ENCODE measurements around the gene PPP1R26. TPM values are rescaled to one million over a fixed set of nuclear protein-coding genes. Genes with fewer than 3 reads are reported as not detected.

PPP1R26 gene
- total RNA-seq, 4 donors from 2014 or later: 21.5 to 26.5 (median 25.0) TPM

DNA sequence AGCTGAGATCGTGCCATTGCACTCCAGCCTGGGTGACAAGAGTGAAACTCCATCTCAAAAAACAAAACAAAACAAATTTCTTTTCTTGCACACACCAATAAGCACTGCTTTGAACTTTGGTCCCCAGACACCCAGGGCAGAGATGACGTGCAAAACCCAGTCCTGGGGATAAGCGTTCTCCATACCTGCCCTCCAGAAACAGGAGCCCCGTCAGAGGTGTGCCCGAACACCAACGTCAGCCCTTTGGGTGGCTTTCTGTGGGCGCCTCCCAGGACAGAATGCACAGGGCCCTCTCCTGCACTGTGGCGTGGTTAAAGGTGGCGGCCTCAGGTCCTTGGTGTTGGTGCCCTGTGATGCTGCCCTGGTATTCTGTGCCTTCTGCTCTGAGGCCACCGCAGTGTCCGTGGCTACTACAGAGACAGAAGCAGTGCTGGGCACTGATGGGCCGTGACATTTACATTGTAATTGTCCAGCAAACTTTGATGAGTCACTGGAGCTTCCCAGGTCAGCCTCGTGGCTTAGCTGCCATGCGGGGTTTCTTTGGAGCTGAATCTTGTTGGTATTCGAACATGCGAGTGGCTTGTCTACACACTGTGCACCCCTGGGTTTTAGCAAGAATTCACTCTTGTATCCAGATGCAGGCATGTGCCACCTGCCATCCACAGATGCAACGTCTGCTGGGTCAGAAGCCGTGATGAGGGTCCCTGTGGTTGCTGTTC, 9.8 kb downstream of the PPP1R26 start:
- WGBS, 2 donors (ENCODE audit: low coverage in 1 of 2): 94 to 100% methylated on average over 5 to 18 of the region's 18 CpGs
- Histone ChIP-seq H3K27ac (no peak overlapping the region), H3K4me3 (no peak overlapping the region), H3K27me3 (no peaks in the 10 kb centered on the region), H3K9me3 (no peaks in the 10 kb centered on the region), H3K36me3 (peaks cover 0 to 36% (median 7%) of the 10 kb centered on the region in 4 donors), H3K4me1 (no peaks in the 10 kb centered on the region)
- no peak for DNase-seq
- TF ChIP-seq POLR2A (IDR thresholded peaks at IDR 0.05) (no peak), EP300 (IDR thresholded peaks at IDR 0.05; ENCODE audit: low read depth) (no peak)
- in situ Hi-C loops (cut with MboI; ENCODE audit: low pct_ligation_motif_present in 1 of 4, low pct_unique_long_range_greater_than_20kb in 1 of 4, low sequenced_read_pairs in 3 of 4) (no loop called here), intact Hi-C loops (cut with DNase I; ENCODE audit: low total_unique reads) (no loop called here)

DNA sequence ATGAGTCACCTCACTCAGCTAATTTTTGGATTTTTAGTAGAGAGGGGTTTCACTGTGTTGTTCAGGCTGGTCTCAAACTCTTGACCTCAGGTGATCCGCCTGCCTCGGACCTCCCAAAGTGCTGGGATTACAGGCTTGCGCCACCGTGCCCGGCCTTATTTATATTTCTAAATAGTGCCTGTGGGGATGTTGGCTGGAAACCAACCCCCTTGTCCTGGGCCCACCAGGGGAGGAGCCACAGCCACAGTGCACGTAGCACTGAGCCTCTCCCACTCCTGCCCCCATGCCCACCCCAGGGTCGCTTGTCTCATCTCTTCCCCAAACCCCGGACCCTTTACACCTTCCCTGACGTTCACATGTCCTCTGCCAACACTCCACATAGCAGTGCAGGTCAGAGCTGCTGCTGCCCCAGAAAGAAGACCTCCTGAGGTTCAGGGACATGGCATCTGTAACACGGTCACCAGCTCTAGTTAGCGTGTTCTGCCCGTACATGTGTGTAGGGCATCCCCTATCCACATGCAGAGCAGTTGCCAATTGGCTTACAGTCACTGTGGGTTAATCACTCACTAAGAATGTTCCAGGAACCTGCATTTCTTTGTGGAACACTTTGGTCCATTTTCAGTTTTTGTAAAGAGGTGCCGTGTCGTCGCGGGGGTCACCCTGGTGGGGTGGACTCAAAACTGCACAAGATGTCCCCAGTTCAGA, 10.7 kb downstream of the PPP1R26 start:
- Histone ChIP-seq H3K4me3 (no peak overlapping the region), H3K27ac (no peak overlapping the region), H3K27me3 (no peaks in the 10 kb centered on the region), H3K36me3 (peaks cover 0 to 27% (median 5%) of the 10 kb centered on the region in 4 donors), H3K4me1 (no peaks in the 10 kb centered on the region), H3K9me3 (no peaks in the 10 kb centered on the region)
- in situ Hi-C loops (cut with MboI; ENCODE audit: low pct_ligation_motif_present in 1 of 4, low pct_unique_long_range_greater_than_20kb in 1 of 4, low sequenced_read_pairs in 3 of 4): no loop called here
- intact Hi-C loops (cut with DNase I; ENCODE audit: low total_unique reads): no loop called here
- DNase-seq: no peak
- 84 to 91% methylated on average over 6 to 16 of the region's 16 CpGs for WGBS, 2 donors (ENCODE audit: low coverage in 1 of 2)
- TF ChIP-seq, protein P1, sequence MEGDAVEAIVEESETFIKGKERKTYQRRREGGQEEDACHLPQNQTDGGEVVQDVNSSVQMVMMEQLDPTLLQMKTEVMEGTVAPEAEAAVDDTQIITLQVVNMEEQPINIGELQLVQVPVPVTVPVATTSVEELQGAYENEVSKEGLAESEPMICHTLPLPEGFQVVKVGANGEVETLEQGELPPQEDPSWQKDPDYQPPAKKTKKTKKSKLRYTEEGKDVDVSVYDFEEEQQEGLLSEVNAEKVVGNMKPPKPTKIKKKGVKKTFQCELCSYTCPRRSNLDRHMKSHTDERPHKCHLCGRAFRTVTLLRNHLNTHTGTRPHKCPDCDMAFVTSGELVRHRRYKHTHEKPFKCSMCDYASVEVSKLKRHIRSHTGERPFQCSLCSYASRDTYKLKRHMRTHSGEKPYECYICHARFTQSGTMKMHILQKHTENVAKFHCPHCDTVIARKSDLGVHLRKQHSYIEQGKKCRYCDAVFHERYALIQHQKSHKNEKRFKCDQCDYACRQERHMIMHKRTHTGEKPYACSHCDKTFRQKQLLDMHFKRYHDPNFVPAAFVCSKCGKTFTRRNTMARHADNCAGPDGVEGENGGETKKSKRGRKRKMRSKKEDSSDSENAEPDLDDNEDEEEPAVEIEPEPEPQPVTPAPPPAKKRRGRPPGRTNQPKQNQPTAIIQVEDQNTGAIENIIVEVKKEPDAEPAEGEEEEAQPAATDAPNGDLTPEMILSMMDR (IDR thresholded peaks at IDR 0.05): no peak
- TF ChIP-seq POLR2AphosphoS5 (IDR thresholded peaks at IDR 0.05) (no peak), EP300 (IDR thresholded peaks at IDR 0.05; ENCODE audit: low read depth) (no peak), POLR2A (IDR thresholded peaks at IDR 0.05) (no peak)

DNA sequence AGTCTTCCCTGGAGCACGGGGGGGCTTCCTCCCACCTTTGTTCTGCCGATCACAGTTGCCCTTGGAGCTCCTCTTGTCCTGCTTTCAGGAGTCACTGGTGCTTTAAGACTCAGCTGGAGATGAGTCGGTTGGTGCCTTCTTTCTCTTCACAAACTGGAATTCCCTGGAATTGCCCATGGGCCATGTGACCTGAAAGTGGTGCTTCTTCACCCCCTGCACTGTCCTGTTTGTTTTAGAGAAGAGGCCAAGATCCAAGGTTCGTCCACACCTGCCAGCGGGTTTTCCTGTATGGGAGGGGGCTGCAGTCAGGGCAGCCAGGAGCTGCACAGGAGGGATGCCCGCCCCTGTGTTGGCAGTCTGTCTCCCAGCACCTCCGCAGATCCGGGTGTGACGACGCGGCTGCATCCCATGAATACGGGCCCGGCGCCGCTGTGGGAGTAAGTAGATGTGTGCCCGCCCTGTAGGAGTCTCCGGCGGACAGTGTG, 11.4 kb downstream of the PPP1R26 start:
- Histone ChIP-seq H3K36me3 (peaks cover 0 to 20% (median 2%) of the 10 kb centered on the region in 4 donors), H3K9me3 (no peaks in the 10 kb centered on the region), H3K4me1 (no peaks in the 10 kb centered on the region), H3K27ac (no peak overlapping the region), H3K27me3 (no peaks in the 10 kb centered on the region), H3K4me3 (no peak overlapping the region)
- in situ Hi-C loops (cut with MboI; ENCODE audit: low pct_ligation_motif_present in 1 of 4, low pct_unique_long_range_greater_than_20kb in 1 of 4, low sequenced_read_pairs in 3 of 4) (no loop called here), intact Hi-C loops (cut with DNase I; ENCODE audit: low total_unique reads) (no loop called here)
- WGBS, 2 donors (ENCODE audit: low coverage in 1 of 2): 70 to 88% methylated on average over 2 to 18 of the region's 18 CpGs
- DNase-seq: no peak
- TF ChIP-seq POLR2AphosphoS5 (IDR thresholded peaks at IDR 0.05): no peak
- no peak for TF ChIP-seq POLR2A (IDR thresholded peaks at IDR 0.05)
- TF ChIP-seq, protein P1 (IDR thresholded peaks at IDR 0.05): no peak
- TF ChIP-seq EP300 (IDR thresholded peaks at IDR 0.05; ENCODE audit: low read depth): no peak

DNA sequence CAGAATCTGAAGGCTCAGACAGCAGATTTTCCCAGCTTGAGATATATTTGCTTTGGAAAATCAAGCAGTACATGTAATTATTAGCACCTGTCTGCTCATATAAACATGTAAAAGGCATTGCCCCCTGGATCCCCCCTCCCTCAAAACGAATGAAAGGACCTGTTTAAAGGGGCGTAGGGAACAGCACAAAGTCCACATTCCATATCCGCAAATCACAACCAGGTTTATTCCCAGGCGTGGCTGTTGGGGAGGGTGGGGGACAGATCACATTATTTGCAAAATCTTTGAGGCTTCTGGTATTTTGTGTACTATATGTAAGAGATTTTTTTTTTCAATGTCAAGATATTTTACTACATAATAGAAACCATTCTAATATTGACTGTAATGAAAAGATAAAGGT, 12.2 kb downstream of the PPP1R26 start:
- intact Hi-C loops (cut with DNase I; ENCODE audit: low total_unique reads): no loop called here
- DNase-seq: no peak
- no peak for TF ChIP-seq POLR2A (IDR thresholded peaks at IDR 0.05)
- TF ChIP-seq, protein P1 (IDR thresholded peaks at IDR 0.05): no peak
- TF ChIP-seq EP300 (IDR thresholded peaks at IDR 0.05; ENCODE audit: low read depth): no peak
- TF ChIP-seq POLR2AphosphoS5 (IDR thresholded peaks at IDR 0.05): no peak
- Histone ChIP-seq H3K36me3 (peaks cover 0 to 12% (median 0%) of the 10 kb centered on the region in 4 donors), H3K9me3 (no peaks in the 10 kb centered on the region), H3K27me3 (no peaks in the 10 kb centered on the region), H3K27ac (no peak overlapping the region), H3K4me1 (no peaks in the 10 kb centered on the region), H3K4me3 (no peak overlapping the region)
- WGBS, 2 donors (ENCODE audit: low coverage in 1 of 2): 37 to 59% methylated on average over 2 to 4 of the region's 4 CpGs
- in situ Hi-C loops (cut with MboI; ENCODE audit: low pct_ligation_motif_present in 1 of 4, low pct_unique_long_range_greater_than_20kb in 1 of 4, low sequenced_read_pairs in 3 of 4): no loop called here
